Testis (tissue), 3 donors: ENCODE data around the gene BNC1. TPM values are rescaled to one million over a fixed set of nuclear protein-coding genes. Genes with fewer than 3 reads are reported as not detected.

Experiments
- DNase-seq: peaks from one replicate; pipeline ENCODE4 v3.0.0-alpha.2; 2019
- H3K27ac ChIP-seq, 2 donors: fragments of 200-600 bp; sonication (generic); one replicate each; pipeline ENCODE4 v1.5.1; 2019
- H3K27me3 ChIP-seq: fragments of 200-600 bp; sonication (generic); one replicate; pipeline ENCODE4 v1.5.1; 2019
- H3K36me3 ChIP-seq: fragments of 200-600 bp; sonication (generic); one replicate; pipeline ENCODE4 v1.5.1; 2017; ENCODE audit warnings: low read depth; ENCODE audit errors: missing control alignments
- H3K4me1 ChIP-seq: fragments of 200-600 bp; sonication (generic); one replicate; pipeline ENCODE4 v1.5.1; 2019
- H3K4me3 ChIP-seq, 2 donors: fragments of 200-600 bp; sonication (generic); one replicate each; pipeline ENCODE4 v1.5.1; 2017 to 2019
- H3K9me3 ChIP-seq: fragments of 200-600 bp; sonication (generic); one replicate; pipeline ENCODE4 v1.5.1; 2017
- POLR2A ChIP-seq: fragments of 450-650 bp; IDR thresholded peaks from one replicate; pipeline ENCODE4 v1.6.1; 2017; ENCODE audit warnings: antibody characterized with exemption, mild to moderate bottlenecking, moderate library complexity
- WGBS, 2 donors: methylation state at CpG; one replicate each; pipeline ENCODE4 v1.1.5; 2018; 5-methylcytosine and 5-hydroxymethylcytosine counted together
- intact Hi-C: fragments of 100-400 bp; cut with DNase I; formaldehyde crosslinking; loops from one replicate; pipeline ENCODE4 v1.15.1; 2023; ENCODE audit warnings: low total_unique reads
- polyA plus RNA-seq: library from polyadenylated mRNA; stranded (reverse); fragments of 350-450 nt; fragmentation: Illumina TruSeq; extraction: RNeasy Lipid Tissue Mini Kit (QIAGEN cat#74804); gene quantifications from one replicate; pipeline ENCODE4 v1.2.3, GENCODE V29; 2014; ENCODE audit warnings: low read depth, low replicate concordance; ENCODE audit not compliant: insufficient read depth
- total RNA-seq, 2 donors: library from RNA; depleted of rRNA; stranded (reverse); fragments of >200 nt; gene quantifications; one replicate each; pipeline ENCODE4 v1.2.3, GENCODE V29; 2016
- TF ChIP-seq, protein P1 (sequence below), 3 experiments: fragments of 450-650 bp in 2 of 3; fragments of 200-600 bp in 1 of 3; sonication (generic) in 1 of 3; IDR thresholded peaks; one replicate each; pipeline ENCODE4 v1.5.1; 2016 to 2019; ENCODE audit warnings: antibody characterized with exemption in 3 of 3, mild to moderate bottlenecking in 2 of 3, moderate library complexity in 1 of 3

The BNC1 gene
- total and polyA plus RNA-seq, 3 donors from 2014 or later, result 26.2 to 75.4 (median 32.7) TPM

GRCh38 chr15:83292317-83292716 lies 7.9 kb upstream of the BNC1 start:
- TF ChIP-seq POLR2A, result no peak
- TF ChIP-seq, protein P1, sequence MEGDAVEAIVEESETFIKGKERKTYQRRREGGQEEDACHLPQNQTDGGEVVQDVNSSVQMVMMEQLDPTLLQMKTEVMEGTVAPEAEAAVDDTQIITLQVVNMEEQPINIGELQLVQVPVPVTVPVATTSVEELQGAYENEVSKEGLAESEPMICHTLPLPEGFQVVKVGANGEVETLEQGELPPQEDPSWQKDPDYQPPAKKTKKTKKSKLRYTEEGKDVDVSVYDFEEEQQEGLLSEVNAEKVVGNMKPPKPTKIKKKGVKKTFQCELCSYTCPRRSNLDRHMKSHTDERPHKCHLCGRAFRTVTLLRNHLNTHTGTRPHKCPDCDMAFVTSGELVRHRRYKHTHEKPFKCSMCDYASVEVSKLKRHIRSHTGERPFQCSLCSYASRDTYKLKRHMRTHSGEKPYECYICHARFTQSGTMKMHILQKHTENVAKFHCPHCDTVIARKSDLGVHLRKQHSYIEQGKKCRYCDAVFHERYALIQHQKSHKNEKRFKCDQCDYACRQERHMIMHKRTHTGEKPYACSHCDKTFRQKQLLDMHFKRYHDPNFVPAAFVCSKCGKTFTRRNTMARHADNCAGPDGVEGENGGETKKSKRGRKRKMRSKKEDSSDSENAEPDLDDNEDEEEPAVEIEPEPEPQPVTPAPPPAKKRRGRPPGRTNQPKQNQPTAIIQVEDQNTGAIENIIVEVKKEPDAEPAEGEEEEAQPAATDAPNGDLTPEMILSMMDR (IDR thresholded peaks at IDR 0.05), result no peak
- H3K9me3 ChIP-seq, result no peaks in the 10 kb centered on the region
- no peaks in the 10 kb centered on the region for H3K36me3 ChIP-seq
- intact Hi-C loops, result no loop called here
- no peak overlapping the region for H3K4me3 ChIP-seq
- no peaks in the 10 kb centered on the region for H3K4me1 ChIP-seq
- WGBS, 2 donors, result 42 to 44% methylated on average over 5 of the region's 5 CpGs
- no peak overlapping the region for H3K27ac ChIP-seq
- no peaks in the 10 kb centered on the region for H3K27me3 ChIP-seq
- no peak for DNase-seq

DNA sequence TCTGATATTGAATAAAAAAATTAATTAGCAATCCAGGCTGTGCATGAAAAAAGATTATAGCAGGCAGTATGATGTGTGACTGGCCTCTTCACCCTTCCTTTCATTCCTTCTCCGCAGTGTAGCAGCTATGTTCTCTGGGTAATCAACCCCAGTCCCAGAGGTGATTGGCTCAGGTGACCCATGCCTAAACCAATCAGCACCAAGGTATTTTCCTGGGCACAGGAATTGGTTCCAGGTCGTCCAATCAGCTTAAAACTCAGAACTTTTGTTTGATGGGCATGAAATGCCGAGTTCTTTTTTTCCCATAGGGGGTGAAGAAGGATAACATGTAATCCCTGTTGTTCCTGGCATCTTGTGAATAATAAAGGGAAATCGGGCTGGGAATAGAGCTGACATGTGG lies 5.8 kb upstream of the BNC1 start:
- Histone ChIP-seq H3K9me3 (no peaks in the 10 kb centered on the region), H3K4me1 (no peaks in the 10 kb centered on the region), H3K27ac (no peak overlapping the region), H3K27me3 (no peaks in the 10 kb centered on the region), H3K4me3 (no peak overlapping the region), H3K36me3 (no peaks in the 10 kb centered on the region)
- intact Hi-C loops, result no loop called here
- peak; percentile 56 for DNase-seq
- WGBS, 2 donors, result 62 to 70% methylated on average over 4 of the region's 4 CpGs
- no peak for TF ChIP-seq POLR2A
- TF ChIP-seq, protein P1 (IDR thresholded peaks at IDR 0.05), result no peak

- TF ChIP-seq POLR2A, result no peak
- TF ChIP-seq, protein P1 (IDR thresholded peaks at IDR 0.05), result no peak
- WGBS, 2 donors, result 87 to 96% methylated on average over 1 of the region's 1 CpG
- no peak for DNase-seq
- Histone ChIP-seq H3K27me3 (no peaks in the 10 kb centered on the region), H3K36me3 (no peaks in the 10 kb centered on the region), H3K27ac (no peak overlapping the region), H3K9me3 (no peaks in the 10 kb centered on the region), H3K4me1 (no peaks in the 10 kb centered on the region), H3K4me3 (no peak overlapping the region)
- intact Hi-C loops, result no loop called here
Measured at GRCh38 chr15:83289160-83289559, 4.7 kb upstream of the BNC1 start.

GRCh38 chr15:83288381-83288801 lies 3.9 kb upstream of the BNC1 start:
- no peak overlapping the region for H3K4me3 ChIP-seq
- DNase-seq, result no peak
- TF ChIP-seq, protein P1 (IDR thresholded peaks at IDR 0.05), result no peak
- TF ChIP-seq POLR2A, result no peak
- no peaks in the 10 kb centered on the region for H3K4me1 ChIP-seq
- no peaks in the 10 kb centered on the region for H3K36me3 ChIP-seq
- no peaks in the 10 kb centered on the region for H3K9me3 ChIP-seq
- no peak overlapping the region for H3K27ac ChIP-seq
- 91 to 93% methylated on average over 5 to 6 of the region's 7 CpGs for WGBS, 2 donors
- no peaks in the 10 kb centered on the region for H3K27me3 ChIP-seq
- intact Hi-C loops, result no loop called here

- no peaks in the 10 kb centered on the region for H3K27me3 ChIP-seq
- 73 to 77% methylated on average over 3 of the region's 3 CpGs for WGBS, 2 donors
- no peaks in the 10 kb centered on the region for H3K36me3 ChIP-seq
- DNase-seq, result no peak
- no peaks in the 10 kb centered on the region for H3K4me1 ChIP-seq
- TF ChIP-seq POLR2A, result no peak
- TF ChIP-seq, protein P1 (IDR thresholded peaks at IDR 0.05), result no peak
- intact Hi-C loops, result no loop called here
- H3K4me3 ChIP-seq, result no peak overlapping the region
- no peak overlapping the region for H3K27ac ChIP-seq
- no peaks in the 10 kb centered on the region for H3K9me3 ChIP-seq
Measured at GRCh38 chr15:83287541-83288027, 3.1 kb upstream of the BNC1 start.
